Right lobe of liver (tissue), 4 donors: ENCODE results near the gene SRXN1.

Experiments used
- CTCF ChIP-seq, 4 donors: fragments of 200-600 bp in 3 of 4; fragments of 450-650 bp in 1 of 4; IDR thresholded peaks; one replicate each; pipeline versions ENCODE4 v1.5.1 to v1.8.0; 2016 to 2022; ENCODE audit warnings: antibody characterized with exemption in 4 of 4, mild to moderate bottlenecking in 2 of 4
- POLR2A ChIP-seq: fragments of 450-650 bp; IDR thresholded peaks from one replicate; pipeline ENCODE4 v1.6.1; 2017; ENCODE audit warnings: antibody characterized with exemption, mild to moderate bottlenecking
- donor health status: DM: no; HTN: no; CAD: no.
- donor health status: DM: no; HTN: no; CAD: no.
- donor health status: DM: no; HTN: yes; CAD: no.

- TF ChIP-seq CTCF (IDR thresholded peaks at IDR 0.05) = peak in 1 of 4 donors; percentile 10
- no peak for TF ChIP-seq POLR2A
Measured at GRCh38 chr20:650954-651353, 2.0 kb downstream of the SRXN1 start.
